HS-27A (cell line): ENCODE data around the gene C19orf73.
A peak's percentile ranks its signal among the peaks of the same experiment; 100 is the strongest.

Experiments used
- DNase-seq: peaks from one replicate; pipeline ENCODE4 v3.0.0-alpha.2; 2012; ENCODE audit warnings: low read depth, missing footprints

Gene C19orf73

GRCh38 chr19:49101160-49101559 is 17.8 kb downstream of the C19orf73 start:
- no peak for DNase-seq

GRCh38 chr19:49098795-49099194 is 20.1 kb downstream of the C19orf73 start:
- DNase-seq: no peak

GRCh38 chr19:49097453-49098288 is 21.3 kb downstream of the C19orf73 start:
- peak; percentile 50 for DNase-seq

GRCh38 chr19:49094505-49095482 is 24.1 kb downstream of the C19orf73 start:
- DNase-seq: no peak

GRCh38 chr19:49092686-49093085 is 26.3 kb downstream of the C19orf73 start:
- no peak for DNase-seq

GRCh38 chr19:49091391-49092038 is 27.4 kb downstream of the C19orf73 start:
- no peak for DNase-seq

GRCh38 chr19:49086296-49086695 is 32.6 kb downstream of the C19orf73 start:
- DNase-seq: no peak

GRCh38 chr19:49085868-49086232 is 33.1 kb downstream of the C19orf73 start:
- DNase-seq: no peak

- DNase-seq: peak; percentile 96
These were observed 33.7 kb downstream of the C19orf73 start, which contains the start of gene SNRNP70 for GRCh38 chr19:49085020-49085867. Gene SNRNP70, plus strand, starts transcription at chr19:49085451. Its CDS starts 964 bp downstream, at chr19:49086415.

GRCh38 chr19:49084206-49085019 is 34.5 kb downstream of the C19orf73 start:
- DNase-seq: no peak

GRCh38 chr19:49081273-49081672 is 37.7 kb downstream of the C19orf73 start:
- DNase-seq: no peak

GRCh38 chr19:49080392-49080791 is 38.6 kb downstream of the C19orf73 start:
- DNase-seq: no peak

GRCh38 chr19:49074869-49075268 is 44.1 kb downstream of the C19orf73 start:
- DNase-seq: peak; percentile 49

- DNase-seq: no peak
These were observed 45.2 kb downstream of the C19orf73 start for GRCh38 chr19:49073514-49074378.

- no peak for DNase-seq
These were observed 46.9 kb downstream of the C19orf73 start for GRCh38 chr19:49071860-49072547.

- no peak for DNase-seq
These were observed 48.5 kb downstream of the C19orf73 start for GRCh38 chr19:49070416-49070815.

- no peak for DNase-seq
These were observed 49.9 kb downstream of the C19orf73 start for GRCh38 chr19:49069026-49069425.
